Activated naive CD8-positive, alpha-beta T cell treated with anti-CD3 and anti-CD28 coated beads, Interleukin-2, amount 10 ng/mL, durations not matched to agents 7 days and 5 days (primary cell): ENCODE results near the gene TIAM2. TPM values are rescaled to one million over a fixed set of nuclear protein-coding genes. Genes with fewer than 3 reads are reported as not detected.

Experiments used
- ATAC-seq: fragments of 150-1000 bp; cut with Tn5 transposase; one replicate; pipeline ENCODE4 v1.10.0; 2021; ENCODE audit warnings: low read depth, moderate library complexity
- POLR2A ChIA-PET: fragments of 350-600 bp; sonication (Branson Sonifier 250); formaldehyde crosslinking; loops from one replicate; lab custom pipeline; 2021; ENCODE audit warnings: antibody characterized with exemption; lab: Charles Lee
- DNase-seq: peaks from one replicate; pipeline ENCODE4 v3.0.0; 2021
- H3K27ac Mint-ChIP-seq: one replicate; pipeline ENCODE4 v1.8.0; 2022; ENCODE audit warnings: mild to moderate bottlenecking, mixed read lengths
- H3K27me3 Mint-ChIP-seq: one replicate; pipeline ENCODE4 v1.8.0; 2022; ENCODE audit warnings: mild to moderate bottlenecking, moderate library complexity, mixed read lengths
- H3K36me3 Mint-ChIP-seq: one replicate; pipeline ENCODE4 v1.8.0; 2021; ENCODE audit warnings: mild to moderate bottlenecking, mixed read lengths
- H3K4me1 Mint-ChIP-seq: one replicate; pipeline ENCODE4 v1.8.0; 2021; ENCODE audit warnings: mixed read lengths
- H3K4me3 Mint-ChIP-seq: one replicate; pipeline ENCODE4 v1.8.0; 2022; ENCODE audit warnings: mild to moderate bottlenecking, moderate library complexity, mixed read lengths
- H3K9me3 Mint-ChIP-seq: one replicate; pipeline ENCODE4 v1.8.0; 2021; ENCODE audit warnings: mixed read lengths
- total RNA-seq, 2 experiments: library from RNA; stranded (reverse); gene quantifications; one replicate each; pipeline ENCODE4 v1.2.3, GENCODE V29; 2021

Gene TIAM2
- total RNA-seq, 2 experiments from 2014 or later = 4.8 to 5.2 TPM

- peak overlapping the region; percentile 87 for H3K27ac Mint-ChIP-seq
- peaks cover 55% of the 10 kb centered on the region for H3K4me1 Mint-ChIP-seq
- H3K36me3 Mint-ChIP-seq = no peaks in the 10 kb centered on the region
- ATAC-seq (peak; percentile 79), DNase-seq (peak; percentile 58)
- H3K9me3 Mint-ChIP-seq = peaks cover 1% of the 10 kb centered on the region
- H3K4me3 Mint-ChIP-seq = peak overlapping the region; percentile 78
- POLR2A ChIA-PET = interaction anchor here (0.9 to 3.2 kb wide), 8 partner anchors 11 to 161 kb away, joined by 3 to 36 read pairs (median 4); no protein-coding TSS in a partner anchor
- no peaks in the 10 kb centered on the region for H3K27me3 Mint-ChIP-seq
These were observed 159.2 kb downstream of the TIAM2 start for GRCh38 chr6:155154158-155154830.

GRCh38 chr6:155155787-155156447, 160.8 kb downstream of the TIAM2 start:
- ATAC-seq (no peak), DNase-seq (no peak)
- Mint-ChIP-seq H3K4me1 (peaks cover 48% of the 10 kb centered on the region), H3K4me3 (no peak overlapping the region), H3K27ac (peak overlapping the region; percentile 67), H3K27me3 (peaks cover 1% of the 10 kb centered on the region), H3K9me3 (peaks cover 13% of the 10 kb centered on the region), H3K36me3 (peaks cover 8% of the 10 kb centered on the region)
- POLR2A ChIA-PET = interaction anchor here (3.2 kb wide), 1 partner anchor 16 kb away, joined by 36 read pairs; no protein-coding TSS in a partner anchor

- Mint-ChIP-seq H3K4me1 (peaks cover 48% of the 10 kb centered on the region), H3K27ac (peak overlapping the region; percentile 47), H3K4me3 (no peak overlapping the region), H3K27me3 (peaks cover 1% of the 10 kb centered on the region), H3K36me3 (peaks cover 8% of the 10 kb centered on the region), H3K9me3 (peaks cover 15% of the 10 kb centered on the region)
- no peak for ATAC-seq
- no peak for DNase-seq
- POLR2A ChIA-PET = no interaction called here
These were observed 162.0 kb downstream of the TIAM2 start for GRCh38 chr6:155157101-155157500.

- POLR2A ChIA-PET = no interaction called here
- H3K27ac Mint-ChIP-seq = no peak overlapping the region
These were observed 163.1 kb downstream of the TIAM2 start for GRCh38 chr6:155158030-155158843.

GRCh38 chr6:155162682-155163081, 167.6 kb downstream of the TIAM2 start:
- peaks cover 11% of the 10 kb centered on the region for H3K4me1 Mint-ChIP-seq
- DNase-seq (no peak), ATAC-seq (no peak)
- H3K27me3 Mint-ChIP-seq = peaks cover 1% of the 10 kb centered on the region
- H3K9me3 Mint-ChIP-seq = peaks cover 14% of the 10 kb centered on the region
- H3K4me3 Mint-ChIP-seq = no peak overlapping the region
- peaks cover 11% of the 10 kb centered on the region for H3K36me3 Mint-ChIP-seq
- H3K27ac Mint-ChIP-seq = no peak overlapping the region
- POLR2A ChIA-PET = no interaction called here

More at GRCh38 chr6:155158030-155158843, 163.1 kb downstream of the TIAM2 start:
- Mint-ChIP-seq H3K27me3 (peaks cover 1% of the 10 kb centered on the region), H3K9me3 (peaks cover 15% of the 10 kb centered on the region), H3K4me1 (peaks cover 41% of the 10 kb centered on the region), H3K4me3 (no peak overlapping the region), H3K36me3 (peaks cover 8% of the 10 kb centered on the region)
- DNase-seq (no peak), ATAC-seq (no peak)

- H3K4me1 Mint-ChIP-seq = peaks cover 7% of the 10 kb centered on the region
These were observed 168.5 kb downstream of the TIAM2 start for GRCh38 chr6:155163601-155164000.

GRCh38 chr6:155165029-155165710, 170.1 kb downstream of the TIAM2 start:
- peaks cover 9% of the 10 kb centered on the region for H3K36me3 Mint-ChIP-seq
- DNase-seq (no peak), ATAC-seq (no peak)
- H3K9me3 Mint-ChIP-seq = peaks cover 8% of the 10 kb centered on the region
- POLR2A ChIA-PET = interaction anchor here (1.1 kb wide), 1 partner anchor 11 kb away, joined by 4 read pairs; no protein-coding TSS in a partner anchor
- peaks cover 1% of the 10 kb centered on the region for H3K27me3 Mint-ChIP-seq
- peak overlapping the region; percentile 30 for H3K27ac Mint-ChIP-seq
- peaks cover 7% of the 10 kb centered on the region for H3K4me1 Mint-ChIP-seq
- H3K4me3 Mint-ChIP-seq = no peak overlapping the region

More at GRCh38 chr6:155163601-155164000, 168.5 kb downstream of the TIAM2 start:
- Mint-ChIP-seq H3K36me3 (peaks cover 12% of the 10 kb centered on the region), H3K27ac (no peak overlapping the region), H3K4me3 (no peak overlapping the region), H3K9me3 (peaks cover 14% of the 10 kb centered on the region), H3K27me3 (peaks cover 1% of the 10 kb centered on the region)
- no peak for DNase-seq
- ATAC-seq = no peak
- POLR2A ChIA-PET = no interaction called here

- ATAC-seq (no peak), DNase-seq (no peak)
- Mint-ChIP-seq H3K27ac (peak overlapping the region; percentile 89), H3K36me3 (peaks cover 6% of the 10 kb centered on the region), H3K4me1 (peaks cover 28% of the 10 kb centered on the region), H3K27me3 (no peaks in the 10 kb centered on the region), H3K4me3 (peak overlapping the region; percentile 63), H3K9me3 (no peaks in the 10 kb centered on the region)
- POLR2A ChIA-PET = interaction anchor here (0.7 to 2.9 kb wide), 4 partner anchors 16 to 924 kb away, joined by 3 to 36 read pairs (median 4); no protein-coding TSS in a partner anchor
These were observed 175.4 kb downstream of the TIAM2 start for GRCh38 chr6:155170519-155170918.

GRCh38 chr6:155171109-155171746, 176.1 kb downstream of the TIAM2 start:
- H3K4me1 Mint-ChIP-seq = peaks cover 28% of the 10 kb centered on the region
- POLR2A ChIA-PET = interaction anchor here (0.7 to 2.9 kb wide), 4 partner anchors 17 to 925 kb away, joined by 3 to 36 read pairs (median 4); no protein-coding TSS in a partner anchor
- H3K27me3 Mint-ChIP-seq = no peaks in the 10 kb centered on the region
- no peaks in the 10 kb centered on the region for H3K9me3 Mint-ChIP-seq
- peak overlapping the region; percentile 89 for H3K27ac Mint-ChIP-seq
- H3K4me3 Mint-ChIP-seq = peak overlapping the region; percentile 63
- DNase-seq = peak; percentile 63
- ATAC-seq = peak; percentile 88
- peaks cover 6% of the 10 kb centered on the region for H3K36me3 Mint-ChIP-seq

- POLR2A ChIA-PET = interaction anchor here (1.1 to 2.9 kb wide), 3 partner anchors 17 to 244 kb away, joined by 3 to 36 read pairs (median 5); no protein-coding TSS in a partner anchor
- Mint-ChIP-seq H3K4me3 (peak overlapping the region; percentile 63), H3K27ac (peak overlapping the region; percentile 89), H3K27me3 (no peaks in the 10 kb centered on the region), H3K9me3 (no peaks in the 10 kb centered on the region), H3K36me3 (peaks cover 3% of the 10 kb centered on the region), H3K4me1 (peaks cover 25% of the 10 kb centered on the region)
- no peak for DNase-seq
- ATAC-seq = no peak
These were observed 176.8 kb downstream of the TIAM2 start for GRCh38 chr6:155171747-155172449.

GRCh38 chr6:155173488-155173887, 178.4 kb downstream of the TIAM2 start:
- H3K36me3 Mint-ChIP-seq = peaks cover 1% of the 10 kb centered on the region
- DNase-seq = no peak
- no peaks in the 10 kb centered on the region for H3K9me3 Mint-ChIP-seq
- POLR2A ChIA-PET = no interaction called here
- no peak for ATAC-seq
- H3K27me3 Mint-ChIP-seq = no peaks in the 10 kb centered on the region
- peaks cover 25% of the 10 kb centered on the region for H3K4me1 Mint-ChIP-seq
- no peak overlapping the region for H3K4me3 Mint-ChIP-seq
- no peak overlapping the region for H3K27ac Mint-ChIP-seq
